Activated T-cell treated with anti-CD3 and anti-CD28 coated beads, Interleukin-2, amount 50 U/mL, for 4 hours (primary cell): ENCODE data around the gene GGT6. TPM values are rescaled to one million over a fixed set of nuclear protein-coding genes. Genes with fewer than 3 reads are reported as not detected.

Experiments
- ATAC-seq, 2 donors: fragments of 200-7000 bp; cut with Tn5 transposase; one replicate each; pipeline ENCODE4 v1.10.0; 2021
- DNase-seq: peaks from one replicate; pipeline ENCODE4 v3.0.0-alpha.2; 2020
- H3K27me3 Mint-ChIP-seq: one replicate; pipeline ENCODE4 v1.8.0; 2021; ENCODE audit warnings: low read depth, mixed read lengths
- H3K36me3 Mint-ChIP-seq: one replicate; pipeline ENCODE4 v1.8.0; 2022; ENCODE audit warnings: mixed read lengths; ENCODE audit not compliant: insufficient read depth
- H3K4me1 Mint-ChIP-seq: one replicate; pipeline ENCODE4 v1.8.0; 2021; ENCODE audit warnings: low read depth, mixed read lengths
- H3K4me3 Mint-ChIP-seq: one replicate; pipeline ENCODE4 v1.8.0; 2021; ENCODE audit warnings: mild to moderate bottlenecking, moderate library complexity, mixed read lengths
- H3K9me3 Mint-ChIP-seq: one replicate; pipeline ENCODE4 v1.8.0; 2021; ENCODE audit warnings: mixed read lengths
- total RNA-seq, 3 donors: library from RNA; stranded (reverse); gene quantifications; one replicate each; pipeline ENCODE4 v1.2.1, GENCODE V29; 2021

GGT6 gene
- total RNA-seq, 3 donors from 2014 or later: not detected

DNA sequence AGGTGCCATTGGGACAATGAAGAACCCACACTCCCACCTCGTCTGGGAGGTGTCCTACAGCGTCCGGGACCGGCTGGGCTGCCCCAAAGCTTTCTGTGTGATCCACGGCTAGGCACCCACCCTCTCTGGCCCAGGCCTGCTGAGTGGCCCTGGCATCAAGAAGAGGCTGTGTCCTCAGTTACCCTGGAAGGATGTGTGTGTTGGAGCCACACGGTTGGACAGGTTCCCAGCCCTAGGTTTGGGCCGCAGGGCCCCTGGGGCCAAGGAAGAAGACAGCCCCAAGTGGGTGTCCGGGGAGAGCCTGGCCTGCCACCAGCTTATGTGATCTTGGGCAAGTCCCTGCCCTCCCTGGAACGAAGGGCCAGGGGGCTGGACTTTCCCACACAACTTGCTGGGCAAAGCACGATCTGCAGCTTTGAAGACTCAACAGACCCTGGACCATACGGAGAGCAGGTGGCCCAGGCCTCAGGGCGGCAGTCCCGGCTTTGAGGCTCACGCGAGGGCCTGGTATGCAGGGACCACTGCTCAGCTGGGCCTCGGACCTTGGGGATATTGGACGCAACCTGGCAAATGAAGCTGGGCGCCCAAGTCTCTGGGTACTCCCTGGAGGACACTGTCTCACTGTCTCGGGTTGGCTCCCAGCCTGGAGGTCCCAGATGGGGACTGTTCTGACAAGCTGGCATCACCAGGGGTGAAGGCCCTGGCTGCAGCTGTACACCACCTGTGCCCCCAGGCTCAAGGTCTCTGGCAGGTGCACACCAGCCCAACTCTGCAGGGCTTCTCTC is 22.7 kb downstream of the GGT6 start:
- no peak for DNase-seq
- Mint-ChIP-seq H3K9me3 (no peaks in the 10 kb centered on the region), H3K4me3 (no peak overlapping the region), H3K4me1 (no peaks in the 10 kb centered on the region), H3K36me3 (peaks cover 11% of the 10 kb centered on the region), H3K27me3 (peaks cover 2% of the 10 kb centered on the region)
- no peak for ATAC-seq

DNA sequence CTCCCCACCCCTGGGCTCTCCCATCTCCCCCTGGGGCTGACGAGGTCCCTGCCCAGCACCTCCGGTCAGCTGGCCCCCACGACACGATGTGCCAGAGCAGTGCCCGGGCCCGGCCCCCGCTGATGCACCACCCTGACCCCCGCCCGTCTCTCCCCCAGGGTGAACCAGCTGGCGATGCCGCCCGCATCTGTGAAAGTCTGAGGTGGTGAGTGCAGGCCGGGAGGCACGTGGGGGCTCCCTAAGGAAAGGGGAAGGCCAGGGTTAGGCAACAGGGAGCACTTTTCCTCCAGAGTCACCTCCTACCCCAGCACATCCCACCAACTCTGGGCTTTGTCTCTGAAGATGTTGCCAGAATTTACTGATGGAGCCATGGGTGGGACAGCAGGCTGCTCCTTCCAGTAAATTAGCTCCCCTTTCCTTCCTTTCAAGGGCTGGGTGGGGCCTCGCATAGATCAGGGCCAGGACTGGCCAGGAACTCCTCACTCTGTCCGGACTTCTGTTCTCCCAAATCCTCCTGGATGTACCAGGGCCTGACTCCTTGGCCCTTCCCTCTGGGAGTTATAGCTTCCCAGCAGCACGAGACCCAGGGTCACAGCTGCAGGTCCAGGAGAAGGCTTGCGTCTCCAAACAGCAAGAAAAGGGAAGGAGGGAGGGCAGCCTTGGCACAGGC is 23.5 kb downstream of the GGT6 start:
- ATAC-seq (no peak), DNase-seq (no peak)
- Mint-ChIP-seq H3K4me3 (no peak overlapping the region), H3K4me1 (no peaks in the 10 kb centered on the region), H3K27me3 (peaks cover 6% of the 10 kb centered on the region), H3K9me3 (no peaks in the 10 kb centered on the region), H3K36me3 (peaks cover 5% of the 10 kb centered on the region)

DNA sequence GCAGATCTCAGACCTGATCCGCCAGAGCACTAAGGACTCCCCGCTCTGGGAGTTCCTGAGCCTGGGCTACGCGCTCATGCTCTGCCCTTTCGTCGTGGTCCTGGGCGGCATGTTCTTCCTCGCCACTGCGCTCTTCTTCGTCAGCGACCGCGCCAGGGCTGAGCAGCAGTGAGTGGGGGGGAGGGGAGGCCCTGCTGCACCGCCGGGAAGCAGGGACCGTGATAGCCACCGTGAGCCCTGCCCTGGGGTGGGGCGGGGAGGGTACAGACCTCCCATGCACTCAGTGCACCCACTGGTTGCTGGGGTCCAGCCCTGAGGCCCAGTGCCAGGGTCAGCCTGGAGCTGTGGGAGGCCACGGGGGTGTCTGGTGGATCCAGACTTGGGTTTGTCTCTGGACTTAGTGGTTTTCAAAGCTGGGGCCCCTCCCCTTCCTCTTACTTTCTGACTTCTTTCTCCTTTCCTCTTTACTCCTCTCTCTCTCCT is 24.1 kb downstream of the GGT6 start:
- DNase-seq: no peak
- H3K9me3 Mint-ChIP-seq: no peaks in the 10 kb centered on the region
- no peak overlapping the region for H3K4me3 Mint-ChIP-seq
- H3K4me1 Mint-ChIP-seq: no peaks in the 10 kb centered on the region
- H3K27me3 Mint-ChIP-seq: peaks cover 7% of the 10 kb centered on the region
- H3K36me3 Mint-ChIP-seq: peaks cover 3% of the 10 kb centered on the region
- ATAC-seq: no peak

DNA sequence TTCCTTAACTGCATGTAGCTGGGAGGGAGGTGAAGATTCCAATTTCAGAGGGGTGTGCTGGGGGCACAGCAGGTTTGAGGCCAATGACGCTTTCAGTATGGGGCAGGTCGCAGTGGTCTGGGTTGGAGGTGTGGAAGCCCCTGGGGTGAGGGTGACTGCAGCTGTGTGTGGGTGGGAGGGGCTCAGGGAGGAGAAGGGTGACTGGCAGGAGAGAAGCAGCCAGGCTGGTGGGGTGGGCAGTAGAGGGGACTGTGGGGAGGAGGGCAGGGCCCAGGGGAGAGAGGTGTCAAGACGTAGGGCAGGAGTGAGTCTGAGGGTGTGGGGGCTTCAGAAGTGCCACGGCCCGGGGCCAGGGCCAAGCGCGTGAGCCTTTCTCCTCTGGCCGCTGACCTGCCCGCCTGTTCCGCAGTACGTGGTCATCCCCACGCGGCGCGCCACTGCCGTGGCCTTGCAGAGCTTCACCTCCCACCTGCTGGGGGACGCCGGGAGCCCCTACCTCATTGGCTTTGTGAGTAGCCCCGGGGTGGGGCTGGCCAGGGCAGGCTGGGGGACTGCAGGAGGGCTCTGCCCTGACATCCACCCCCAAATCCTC is 24.6 kb downstream of the GGT6 start:
- DNase-seq (no peak), ATAC-seq (no peak)
- Mint-ChIP-seq H3K9me3 (no peaks in the 10 kb centered on the region), H3K36me3 (peaks cover 3% of the 10 kb centered on the region), H3K4me3 (no peak overlapping the region), H3K27me3 (peaks cover 7% of the 10 kb centered on the region), H3K4me1 (no peaks in the 10 kb centered on the region)

DNA sequence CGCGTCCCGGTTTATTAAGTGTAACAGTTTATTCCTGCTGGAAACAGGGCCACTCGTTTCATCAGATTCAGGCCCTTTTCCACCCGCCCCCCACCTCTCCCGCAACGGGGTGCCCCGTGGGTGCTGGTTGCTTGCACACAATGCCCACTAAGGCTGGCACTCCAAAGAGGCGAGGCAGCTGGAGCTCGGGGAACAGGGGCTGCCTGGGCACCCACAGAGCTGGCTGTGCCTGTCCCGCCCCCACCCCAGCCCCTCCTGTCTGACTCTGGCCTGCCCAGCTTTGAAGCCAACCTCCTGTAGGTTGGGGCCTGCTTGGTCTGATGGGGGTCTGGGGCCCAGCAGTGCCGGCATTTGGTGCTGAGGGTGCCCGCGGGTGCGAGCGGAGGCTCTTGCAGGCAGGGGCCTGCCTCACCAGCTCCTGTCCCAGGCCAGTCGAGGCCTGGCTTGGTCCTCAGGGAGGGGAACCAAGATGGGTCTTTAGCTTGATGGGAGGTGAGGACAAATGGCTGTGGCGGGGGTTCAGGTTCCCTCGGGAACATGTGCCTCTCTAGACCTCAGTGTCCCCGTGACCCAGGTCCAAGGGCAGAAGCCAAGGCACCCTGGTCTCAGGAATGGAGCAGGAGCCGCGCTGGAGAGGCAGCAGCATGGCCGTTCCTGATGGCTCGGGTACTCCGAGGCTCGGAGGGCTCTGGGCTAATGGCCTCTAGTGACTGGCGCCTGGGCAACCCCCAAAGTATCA is 25.3 kb downstream of the GGT6 start:
- Mint-ChIP-seq H3K4me3 (no peak overlapping the region), H3K4me1 (no peaks in the 10 kb centered on the region), H3K9me3 (no peaks in the 10 kb centered on the region), H3K27me3 (peaks cover 7% of the 10 kb centered on the region), H3K36me3 (peaks cover 3% of the 10 kb centered on the region)
- ATAC-seq (no peak), DNase-seq (no peak)

DNA sequence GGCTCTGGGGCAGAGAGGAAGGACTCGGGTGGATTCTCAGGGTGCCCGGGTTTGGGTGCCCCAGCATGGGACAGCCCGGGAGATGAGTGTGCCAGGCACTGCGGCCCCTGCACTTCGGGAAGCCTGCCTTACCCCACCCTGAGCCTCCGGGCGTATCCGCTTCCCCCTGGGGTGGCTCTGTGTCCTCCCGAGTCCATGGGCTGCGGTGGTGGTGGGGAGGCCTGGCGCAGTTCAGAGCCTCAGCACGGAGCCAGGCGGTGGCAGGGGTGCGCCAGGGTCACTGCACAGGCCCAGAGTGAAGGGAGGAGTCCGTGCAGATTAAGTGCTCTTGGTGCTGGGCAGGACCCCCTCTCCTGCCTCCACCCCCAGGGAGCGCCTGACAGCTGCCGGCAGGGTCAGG is 25.9 kb downstream of the GGT6 start:
- Mint-ChIP-seq H3K27me3 (peaks cover 8% of the 10 kb centered on the region), H3K36me3 (no peaks in the 10 kb centered on the region), H3K4me1 (no peaks in the 10 kb centered on the region), H3K4me3 (no peak overlapping the region), H3K9me3 (no peaks in the 10 kb centered on the region)
- DNase-seq: no peak
- no peak for ATAC-seq

DNA sequence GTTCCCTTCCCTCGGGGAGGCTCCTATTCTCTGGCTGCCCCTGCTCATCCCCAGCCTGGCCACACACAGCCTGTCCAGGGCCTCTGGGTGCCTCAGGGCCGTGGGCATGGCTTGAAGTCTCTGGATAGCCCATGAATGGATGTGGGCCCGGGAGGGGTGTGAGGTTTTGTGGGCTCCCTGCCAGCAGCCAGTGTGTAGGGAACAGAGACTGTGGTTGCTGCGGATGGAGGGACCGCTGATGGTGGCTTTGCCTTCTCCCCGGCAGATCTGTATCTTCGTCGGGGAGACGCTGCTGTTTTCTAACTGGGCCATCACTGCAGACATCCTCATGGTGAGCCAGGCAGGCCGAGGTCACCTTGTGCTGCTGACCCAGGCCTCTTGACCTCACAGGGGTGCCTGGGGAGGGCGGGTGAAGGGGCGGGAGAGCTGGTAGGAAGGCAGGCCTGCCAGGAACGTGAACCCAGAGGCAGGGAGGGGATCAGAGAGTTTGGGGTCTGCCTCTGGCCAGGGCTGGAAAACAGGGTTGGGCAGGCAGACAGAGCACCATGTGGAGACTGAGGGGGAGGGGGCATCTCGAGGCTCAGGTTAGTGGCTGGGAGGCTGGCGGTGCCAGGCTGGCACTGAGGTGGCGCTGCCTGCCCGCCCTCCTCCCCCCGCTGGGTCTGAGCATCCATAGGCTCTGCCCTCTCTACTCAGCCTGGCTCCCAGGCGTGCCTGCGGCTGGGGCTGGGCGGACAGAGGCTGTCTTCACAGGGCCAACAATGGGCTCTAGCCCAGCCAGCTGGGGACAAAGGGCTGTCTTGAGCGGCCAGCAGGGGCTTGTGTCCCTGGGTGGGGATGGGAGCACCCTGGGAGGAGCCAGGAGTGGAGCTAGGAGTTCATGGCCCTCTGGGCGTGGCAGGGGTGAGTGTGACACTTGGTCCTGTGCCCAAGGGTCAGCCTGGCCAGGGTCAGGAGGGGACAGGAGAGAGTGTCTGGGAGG is 26.6 kb downstream of the GGT6 start:
- peaks cover 9% of the 10 kb centered on the region for H3K27me3 Mint-ChIP-seq
- DNase-seq: no peak
- H3K4me3 Mint-ChIP-seq: no peak overlapping the region
- H3K36me3 Mint-ChIP-seq: no peaks in the 10 kb centered on the region
- H3K4me1 Mint-ChIP-seq: no peaks in the 10 kb centered on the region
- peak; percentile 4 for ATAC-seq
- H3K9me3 Mint-ChIP-seq: no peaks in the 10 kb centered on the region

DNA sequence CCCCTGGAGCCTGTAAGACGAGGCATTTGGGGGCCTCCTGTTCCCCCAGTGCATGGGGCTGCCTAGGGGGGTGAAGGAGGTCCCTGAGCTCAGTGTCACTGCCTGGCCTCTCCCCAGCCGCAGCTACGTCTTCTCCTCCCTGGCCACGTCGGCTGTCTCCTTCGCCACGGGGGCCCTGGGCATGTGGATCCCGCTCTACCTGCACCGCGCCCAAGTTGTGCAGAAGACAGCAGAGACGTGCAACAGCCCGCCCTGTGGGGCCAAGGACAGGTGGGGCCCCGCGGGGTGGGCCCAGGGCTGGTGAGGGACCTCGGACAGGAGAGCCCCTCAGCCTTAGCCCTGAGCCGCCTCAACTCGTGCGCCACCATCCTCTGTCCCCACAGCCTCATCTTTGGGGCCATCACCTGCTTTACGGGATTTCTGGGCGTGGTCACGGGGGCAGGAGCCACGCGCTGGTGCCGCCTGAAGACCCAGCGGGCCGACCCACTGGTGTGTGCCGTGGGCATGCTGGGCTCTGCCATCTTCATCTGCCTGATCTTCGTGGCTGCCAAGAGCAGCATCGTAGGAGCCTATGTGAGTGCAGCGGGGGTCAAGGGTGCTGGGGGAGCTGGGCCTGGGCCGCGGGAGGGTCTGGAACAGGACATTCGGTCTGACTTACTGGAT is 27.4 kb downstream of the GGT6 start:
- no peak for DNase-seq
- no peak overlapping the region for H3K4me3 Mint-ChIP-seq
- peak in 1 of 2 donors; percentile 3 for ATAC-seq
- no peaks in the 10 kb centered on the region for H3K9me3 Mint-ChIP-seq
- no peaks in the 10 kb centered on the region for H3K4me1 Mint-ChIP-seq
- peaks cover 9% of the 10 kb centered on the region for H3K27me3 Mint-ChIP-seq
- H3K36me3 Mint-ChIP-seq: no peaks in the 10 kb centered on the region

DNA sequence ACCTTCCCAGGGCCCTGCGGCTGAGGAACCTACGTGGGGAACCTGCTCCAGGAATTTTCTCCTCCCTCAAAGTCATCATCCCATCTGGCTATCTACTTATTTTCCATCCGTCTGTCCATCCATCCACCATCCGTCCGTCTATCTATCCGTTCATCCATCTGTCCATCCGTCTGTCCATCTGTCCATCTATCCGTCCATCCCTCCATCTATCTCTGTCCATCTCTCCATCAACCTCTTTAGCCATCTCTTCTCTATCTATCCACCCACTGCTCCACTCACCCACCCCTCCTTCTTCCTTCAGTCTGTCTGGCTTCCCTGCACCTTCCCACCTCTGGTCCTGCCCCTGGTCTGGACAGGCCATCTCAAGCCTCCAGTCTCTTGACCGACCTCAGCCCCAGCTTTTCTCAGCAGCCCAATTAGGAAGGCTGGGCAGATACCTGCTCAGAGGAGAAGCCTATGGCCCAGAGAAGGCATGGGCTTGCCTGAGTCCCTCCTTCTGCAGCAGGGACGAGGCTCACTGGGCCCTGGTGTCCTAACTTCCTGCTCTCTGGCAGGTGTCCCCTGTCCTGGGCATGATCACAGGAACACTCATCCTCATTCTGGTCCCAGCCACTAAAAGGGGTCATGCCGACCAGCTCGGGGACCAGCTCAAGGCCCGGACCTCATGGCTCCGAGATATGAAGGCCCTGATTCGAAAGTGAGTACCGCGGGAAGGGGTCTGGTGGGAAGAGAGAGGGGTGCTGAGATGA is 28.2 kb downstream of the GGT6 start:
- no peaks in the 10 kb centered on the region for H3K4me1 Mint-ChIP-seq

DNA sequence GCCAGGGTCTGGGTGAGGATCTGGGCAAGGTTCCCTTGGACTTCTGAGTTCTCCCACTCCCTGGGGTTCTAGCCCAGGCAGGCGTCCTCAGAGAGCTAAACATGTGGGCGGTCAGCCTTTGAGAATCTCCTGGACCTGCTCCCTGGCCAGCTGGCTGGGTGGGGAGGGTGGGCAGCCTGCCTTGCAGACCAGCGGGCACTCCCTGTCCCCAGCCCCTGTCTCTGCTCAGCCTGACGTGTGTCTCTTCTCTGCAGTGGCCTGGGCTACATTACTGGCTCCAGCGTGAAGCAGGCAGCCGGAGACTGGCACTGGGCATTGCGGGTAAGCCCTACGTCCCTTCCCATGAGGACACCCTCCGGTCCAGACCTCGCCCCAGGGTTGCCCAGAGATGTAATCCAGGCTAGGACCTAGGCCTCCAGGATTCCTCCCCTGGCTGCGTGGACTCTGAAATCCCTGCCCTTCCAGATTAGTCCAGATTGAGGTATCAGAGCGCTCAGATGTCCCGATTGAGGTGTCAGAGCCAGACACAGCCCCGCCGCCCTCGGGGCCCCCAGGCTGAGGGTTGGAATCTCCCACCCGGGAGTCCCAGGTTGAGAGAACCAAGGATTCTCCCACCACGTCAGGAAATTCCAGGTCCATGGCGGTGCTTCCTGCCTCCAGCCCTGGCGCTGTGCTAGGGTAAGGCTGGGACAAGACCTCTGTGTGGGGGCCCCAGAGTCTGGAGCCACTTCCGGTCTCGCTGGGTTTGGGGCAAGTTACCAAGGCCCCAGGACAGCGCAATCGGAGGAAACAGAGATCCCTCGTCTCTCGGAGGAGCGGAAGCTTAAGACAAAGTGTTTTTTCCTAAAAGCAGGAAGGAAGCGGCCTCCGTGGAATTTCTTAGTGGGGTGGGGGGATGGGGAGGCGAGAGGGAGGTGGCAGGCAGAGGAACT is 29.3 kb downstream of the GGT6 start:
- Mint-ChIP-seq H3K36me3 (no peaks in the 10 kb centered on the region), H3K4me3 (no peak overlapping the region), H3K4me1 (no peaks in the 10 kb centered on the region), H3K9me3 (no peaks in the 10 kb centered on the region), H3K27me3 (peaks cover 9% of the 10 kb centered on the region)
- ATAC-seq (no peak), DNase-seq (no peak)

More for the DNA sequence above, 28.2 kb downstream of the GGT6 start:
- H3K27me3 Mint-ChIP-seq: peaks cover 9% of the 10 kb centered on the region
- H3K9me3 Mint-ChIP-seq: no peaks in the 10 kb centered on the region
- no peak overlapping the region for H3K4me3 Mint-ChIP-seq
- ATAC-seq (no peak), DNase-seq (no peak)
- no peaks in the 10 kb centered on the region for H3K36me3 Mint-ChIP-seq

DNA sequence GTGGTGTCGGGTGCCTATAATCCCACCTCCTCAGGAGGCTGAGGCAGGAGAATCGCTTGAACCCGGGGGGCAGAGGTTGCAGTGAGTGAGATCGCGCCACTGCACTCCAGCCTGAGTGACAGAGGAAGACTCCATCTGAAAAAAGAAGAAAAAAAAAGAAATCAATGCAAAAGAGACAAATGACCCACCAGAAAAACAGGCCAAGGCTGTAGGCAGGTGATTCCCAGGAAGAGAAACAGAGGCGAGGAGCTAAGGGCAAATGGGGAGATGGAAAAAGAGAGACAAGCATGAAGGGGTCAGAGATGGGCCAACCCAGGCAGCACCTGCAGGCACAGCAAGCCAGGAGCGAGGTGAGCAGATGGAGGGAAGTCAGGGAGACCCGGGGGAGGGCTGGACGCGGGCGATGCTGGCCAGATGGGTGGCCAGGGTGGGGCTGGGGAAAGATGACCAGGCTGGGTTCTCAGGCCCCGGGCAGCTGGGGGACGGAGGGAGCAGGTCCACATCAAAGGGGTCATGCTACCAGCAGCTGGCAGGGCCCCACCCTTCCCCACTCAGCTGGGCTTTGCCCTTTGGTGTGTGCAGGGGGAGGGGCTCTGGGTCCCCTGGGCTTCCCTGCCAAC is 30.7 kb downstream of the GGT6 start:
- no peak for ATAC-seq
- no peaks in the 10 kb centered on the region for H3K9me3 Mint-ChIP-seq
- no peak for DNase-seq
- H3K27me3 Mint-ChIP-seq: peaks cover 9% of the 10 kb centered on the region
- H3K4me3 Mint-ChIP-seq: no peak overlapping the region
- H3K4me1 Mint-ChIP-seq: no peaks in the 10 kb centered on the region
- no peaks in the 10 kb centered on the region for H3K36me3 Mint-ChIP-seq
